PC-9 (cell line): ENCODE results near the gene ADAMTS16. TPM values are rescaled to one million over a fixed set of nuclear protein-coding genes. Genes with fewer than 3 reads are reported as not detected.

ENCODE experiments used
- BruUV-seq: library from RNA; stranded (reverse); fragments of 400-500 nt; replicated peaks from 2 replicates; lab custom pipeline; 2021; lab: Mats Ljungman, UMichigan
- CTCF ChIA-PET: fragments of 300-600 bp; sonication (Branson Sonifier 250); formaldehyde crosslinking; loops from one replicate; lab custom pipeline; 2022; ENCODE audit warnings: antibody characterized with exemption; lab: Charles Lee
- POLR2A ChIA-PET: fragments of 300-600 bp; sonication (Branson Sonifier 250); formaldehyde crosslinking; loops from one replicate; lab custom pipeline; 2022; ENCODE audit warnings: antibody characterized with exemption; ENCODE audit not compliant: unreplicated experiment; lab: Charles Lee
- DNase-seq, 2 experiments: peaks; one replicate each; pipeline versions ENCODE4 v3.0.0 to v3.0.0-alpha.2; 2015 to 2022; ENCODE audit warnings: mixed read lengths in 1 of 2
- H2AFZ ChIP-seq: fragments of 200-600 bp; sonication (generic); 2 replicates; pipeline ENCODE4 v1.8.1; 2017; ENCODE audit warnings: antibody characterized with exemption
- H3F3A ChIP-seq: fragments of 200-600 bp; sonication (generic); 2 replicates; pipeline ENCODE4 v1.8.1; 2017; ENCODE audit warnings: antibody characterized with exemption, mild to moderate bottlenecking, low read depth; ENCODE audit not compliant: insufficient read depth
- H3K27ac ChIP-seq: fragments of 200-600 bp; sonication (generic); 2 replicates; pipeline ENCODE4 v1.6.1; 2016; ENCODE audit warnings: mixed run types
- H3K27me3 ChIP-seq: fragments of 200-600 bp; sonication (generic); 2 replicates; pipeline ENCODE4 v1.6.1; 2016; ENCODE audit warnings: low read depth, mixed run types; ENCODE audit not compliant: insufficient read depth
- H3K36me3 ChIP-seq: fragments of 200-600 bp; sonication (generic); 2 replicates; pipeline ENCODE4 v1.6.1; 2016; ENCODE audit warnings: low read depth, mixed run types
- H3K4me1 ChIP-seq: fragments of 200-600 bp; sonication (generic); replicated peaks from 2 replicates; pipeline ENCODE4 v1.6.1; 2016; ENCODE audit warnings: mixed run types; ENCODE audit not compliant: insufficient read depth
- H3K4me2 ChIP-seq: fragments of 200-600 bp; sonication (generic); 2 replicates; pipeline ENCODE4 v1.6.1; 2017; ENCODE audit warnings: mixed run types
- H3K4me3 ChIP-seq: fragments of 200-600 bp; sonication (generic); 2 replicates; pipeline ENCODE4 v1.6.1; 2016; ENCODE audit warnings: mixed run types
- H3K79me2 ChIP-seq: fragments of 200-600 bp; sonication (generic); 2 replicates; pipeline ENCODE4 v1.6.1; 2017; ENCODE audit warnings: low read depth, mixed run types
- H3K9me2 ChIP-seq: fragments of 200-600 bp; sonication (generic); 2 replicates; pipeline ENCODE4 v1.8.1; 2017; ENCODE audit warnings: mild to moderate bottlenecking; ENCODE audit not compliant: insufficient read depth
- H3K9me3 ChIP-seq: fragments of 200-600 bp; sonication (generic); 2 replicates; pipeline ENCODE4 v1.8.1; 2016; ENCODE audit warnings: low read depth; ENCODE audit not compliant: insufficient read depth
- H4K20me1 ChIP-seq: fragments of 200-600 bp; sonication (generic); 2 replicates; pipeline ENCODE4 v1.8.1; 2017; ENCODE audit not compliant: insufficient read depth
- EZH2 ChIP-seq: fragments of 200-600 bp; sonication (generic); IDR thresholded peaks from 2 replicates; pipeline ENCODE4 v1.8.0; 2017; ENCODE audit warnings: antibody characterized with exemption, low read depth
- intact Hi-C: fragments of 100-400 bp; cut with micrococcal nuclease; formaldehyde crosslinking; loops from one replicate; pipeline ENCODE4 v1.10.0; 2022; ENCODE audit not compliant: unreplicated experiment
- total RNA-seq: library from RNA; stranded (reverse); gene quantifications from 2 replicates; pipeline ENCODE4 v1.2.3, GENCODE V29; 2021
- TF ChIP-seq, protein P1 (sequence below): fragments of 200-600 bp; sonication (generic); conservative IDR thresholded peaks from 2 replicates; pipeline ENCODE4 v1.6.1; 2017; ENCODE audit warnings: mixed run types, antibody characterized with exemption, mild to moderate bottlenecking, moderate library complexity

ADAMTS16 gene
- total RNA-seq, 1 experiment from 2014 or later = 26.4 TPM

DNA sequence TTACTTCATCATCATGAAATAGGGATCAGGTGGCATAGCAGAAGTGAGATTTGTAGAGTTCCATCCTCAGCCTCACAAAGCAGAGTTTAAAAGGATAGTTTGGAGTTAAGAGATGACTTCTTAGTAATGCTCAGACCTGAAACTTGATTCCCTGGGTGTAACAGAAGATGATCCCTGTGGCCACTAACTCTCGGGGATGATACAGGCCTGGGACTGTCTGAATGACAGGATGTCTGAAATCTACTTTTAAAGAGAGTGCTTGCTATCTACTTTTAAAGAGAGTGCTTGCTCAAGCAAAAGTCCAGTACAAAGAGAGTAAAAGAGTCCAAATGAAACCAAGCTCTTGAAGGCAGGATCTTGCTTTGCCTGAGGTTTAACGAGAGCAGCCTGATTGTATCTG, 14.6 kb downstream of the ADAMTS16 start:
- no peaks in the 10 kb centered on the region for H3F3A ChIP-seq
- no peak overlapping the region for H3K27ac ChIP-seq
- H3K9me3 ChIP-seq = peaks cover 16% of the 10 kb centered on the region
- no TSS peak for BruUV-seq
- H3K27me3 ChIP-seq = no peaks in the 10 kb centered on the region
- DNase-seq = no peak
- POLR2A ChIA-PET = interaction anchor here (0.6 kb wide), 1 partner anchor 40 kb away, joined by 3 read pairs; no protein-coding TSS in a partner anchor
- intact Hi-C loops = no loop called here
- CTCF ChIA-PET = no interaction called here
- peaks cover 18% of the 10 kb centered on the region for H3K36me3 ChIP-seq
- no peaks in the 10 kb centered on the region for H3K4me1 ChIP-seq
- TF ChIP-seq EZH2 = no peak
- TF ChIP-seq, protein P1, sequence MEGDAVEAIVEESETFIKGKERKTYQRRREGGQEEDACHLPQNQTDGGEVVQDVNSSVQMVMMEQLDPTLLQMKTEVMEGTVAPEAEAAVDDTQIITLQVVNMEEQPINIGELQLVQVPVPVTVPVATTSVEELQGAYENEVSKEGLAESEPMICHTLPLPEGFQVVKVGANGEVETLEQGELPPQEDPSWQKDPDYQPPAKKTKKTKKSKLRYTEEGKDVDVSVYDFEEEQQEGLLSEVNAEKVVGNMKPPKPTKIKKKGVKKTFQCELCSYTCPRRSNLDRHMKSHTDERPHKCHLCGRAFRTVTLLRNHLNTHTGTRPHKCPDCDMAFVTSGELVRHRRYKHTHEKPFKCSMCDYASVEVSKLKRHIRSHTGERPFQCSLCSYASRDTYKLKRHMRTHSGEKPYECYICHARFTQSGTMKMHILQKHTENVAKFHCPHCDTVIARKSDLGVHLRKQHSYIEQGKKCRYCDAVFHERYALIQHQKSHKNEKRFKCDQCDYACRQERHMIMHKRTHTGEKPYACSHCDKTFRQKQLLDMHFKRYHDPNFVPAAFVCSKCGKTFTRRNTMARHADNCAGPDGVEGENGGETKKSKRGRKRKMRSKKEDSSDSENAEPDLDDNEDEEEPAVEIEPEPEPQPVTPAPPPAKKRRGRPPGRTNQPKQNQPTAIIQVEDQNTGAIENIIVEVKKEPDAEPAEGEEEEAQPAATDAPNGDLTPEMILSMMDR = no peak
- H2AFZ ChIP-seq = no peak overlapping the region
- no peaks in the 10 kb centered on the region for H3K9me2 ChIP-seq
- H3K4me3 ChIP-seq = no peak overlapping the region
- no peaks in the 10 kb centered on the region for H4K20me1 ChIP-seq
- no peak overlapping the region for H3K4me2 ChIP-seq
- H3K79me2 ChIP-seq = peaks cover 38% of the 10 kb centered on the region

DNA sequence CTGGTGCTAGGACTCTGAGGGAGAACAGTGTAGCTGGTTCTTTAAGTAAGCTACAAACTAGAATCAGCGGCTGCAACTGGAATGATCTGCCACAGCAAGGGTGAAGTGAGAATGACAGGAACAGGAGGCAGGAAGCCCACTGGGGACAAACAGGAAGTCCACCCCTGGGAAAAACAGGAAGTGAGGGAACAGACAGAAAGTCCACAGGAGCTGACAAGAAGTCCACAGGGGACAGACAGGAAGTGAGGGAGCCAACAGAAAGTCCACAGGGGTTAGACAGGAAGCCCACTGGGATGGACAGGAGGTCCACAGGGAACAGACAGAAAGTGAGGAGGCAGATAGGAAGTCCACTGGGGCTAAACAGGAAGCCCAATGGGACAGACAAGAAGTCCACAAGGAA, 15.5 kb downstream of the ADAMTS16 start:
- no peaks in the 10 kb centered on the region for H3K27me3 ChIP-seq
- no peaks in the 10 kb centered on the region for H3K4me1 ChIP-seq
- H3K4me2 ChIP-seq = no peak overlapping the region
- intact Hi-C loops = no loop called here
- H3F3A ChIP-seq = no peaks in the 10 kb centered on the region
- POLR2A ChIA-PET = no interaction called here
- no peak overlapping the region for H3K27ac ChIP-seq
- peaks cover 29% of the 10 kb centered on the region for H3K79me2 ChIP-seq
- DNase-seq = no peak
- CTCF ChIA-PET = no interaction called here
- peaks cover 14% of the 10 kb centered on the region; the same call in 1 of the 2 replicates for H3K36me3 ChIP-seq
- H4K20me1 ChIP-seq = no peaks in the 10 kb centered on the region
- no TSS peak for BruUV-seq
- no peak overlapping the region for H2AFZ ChIP-seq
- no peaks in the 10 kb centered on the region for H3K9me2 ChIP-seq
- TF ChIP-seq EZH2 = no peak
- TF ChIP-seq, protein P1 = no peak
- H3K9me3 ChIP-seq = peaks cover 7% of the 10 kb centered on the region; the same call in 1 of the 2 replicates
- H3K4me3 ChIP-seq = no peak overlapping the region

DNA sequence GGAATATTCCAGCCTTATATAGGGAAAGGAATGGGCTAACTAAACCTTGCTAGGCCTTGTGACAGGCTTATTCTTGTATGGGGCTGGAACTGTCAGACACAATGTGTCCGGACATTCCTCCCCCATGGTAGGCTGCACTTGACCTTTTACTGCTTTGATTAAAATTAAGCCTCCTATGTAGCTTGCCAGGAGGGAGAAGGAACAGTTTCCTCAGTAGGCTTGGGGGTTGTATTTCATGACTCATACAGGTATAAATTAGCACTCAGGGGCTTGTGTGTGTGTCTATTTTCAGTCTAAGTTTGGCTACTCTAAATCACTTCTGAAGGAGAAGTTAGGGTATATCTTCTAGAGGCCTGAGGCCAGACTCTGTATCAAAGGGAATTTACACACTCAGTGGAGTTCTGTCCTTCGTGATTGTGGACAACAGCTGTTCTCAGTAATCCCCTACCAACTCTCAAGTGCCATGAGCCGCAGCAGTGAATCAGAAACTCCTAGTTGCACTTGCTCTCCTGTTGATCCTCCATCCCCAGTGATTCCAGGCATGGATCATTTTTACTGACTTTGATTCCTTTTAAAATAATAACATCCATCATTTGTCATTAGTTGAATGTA, 16.4 kb downstream of the ADAMTS16 start:
- Histone ChIP-seq H2AFZ (no peak overlapping the region), H3F3A (no peaks in the 10 kb centered on the region), H3K9me2 (no peaks in the 10 kb centered on the region), H3K27ac (no peak overlapping the region), H4K20me1 (no peaks in the 10 kb centered on the region), H3K4me3 (no peak overlapping the region), H3K4me2 (no peak overlapping the region), H3K79me2 (peaks cover 26% of the 10 kb centered on the region), H3K4me1 (no peaks in the 10 kb centered on the region), H3K36me3 (0 out of 2 replicates have a peak, but pooled peaks cover 12% of the 10 kb centered on the region), H3K27me3 (no peaks in the 10 kb centered on the region), H3K9me3 (0 out of 2 replicates have a peak, but pooled peaks cover 5% of the 10 kb centered on the region)
- intact Hi-C loops = no loop called here
- POLR2A ChIA-PET = no interaction called here
- TF ChIP-seq, protein P1 = no peak
- no peak for TF ChIP-seq EZH2
- CTCF ChIA-PET = no interaction called here
- DNase-seq = no peak
- BruUV-seq = no TSS peak
